HepG2 (cell line): ENCODE data around the gene SURF2. TPM values are rescaled to one million over a fixed set of nuclear protein-coding genes. Genes with fewer than 3 reads are reported as not detected.
A peak's percentile ranks its signal among the peaks of the same experiment; 100 is the strongest.

Source experiments
- HIVEP1 ChIP-seq: sonication (generic); formaldehyde crosslinking; IDR thresholded peaks from 2 replicates; pipeline ENCODE4 v1.4.0; 2020; ENCODE audit warnings: mild to moderate bottlenecking, missing genetic modification reagents
- HNF1B ChIP-seq: sonication (generic); formaldehyde crosslinking; IDR thresholded peaks from 2 replicates; pipeline ENCODE4 v1.5.1; 2020; ENCODE audit warnings: mild to moderate bottlenecking, moderate library complexity, missing genetic modification reagents
- MED1 ChIP-seq: sonication (generic); formaldehyde crosslinking; IDR thresholded peaks from 2 replicates; pipeline ENCODE4 v1.4.0; 2020; ENCODE audit warnings: missing genetic modification reagents
- RBM39 ChIP-seq: fragments of 200-400 bp; formaldehyde crosslinking; IDR thresholded peaks from one replicate; pipeline ENCODE4 v1.6.1; 2018; ENCODE audit warnings: antibody characterized with exemption, mild to moderate bottlenecking, low read depth, low read length; ENCODE audit not compliant: poor library complexity, severe bottlenecking
- SALL2 ChIP-seq: sonication (generic); formaldehyde crosslinking; IDR thresholded peaks from 2 replicates; pipeline ENCODE4 v1.8.1; 2023; ENCODE audit warnings: mild to moderate bottlenecking, missing genetic modification reagents, inconsistent platforms
- SKI ChIP-seq: fragments of 450-650 bp; IDR thresholded peaks from one replicate; pipeline ENCODE4 v1.6.1; 2018; ENCODE audit warnings: mild to moderate bottlenecking; ENCODE audit not compliant: partially characterized antibody
- TP53 ChIP-seq: sonication (generic); formaldehyde crosslinking; conservative IDR thresholded peaks from 2 replicates; pipeline ENCODE4 v1.4.0; 2020; ENCODE audit warnings: missing genetic modification reagents
- ZMAT3 ChIP-seq: sonication (generic); formaldehyde crosslinking; conservative IDR thresholded peaks from 2 replicates; pipeline ENCODE4 v1.7.0; 2021; ENCODE audit warnings: missing genetic modification reagents
- ZNF296 ChIP-seq: sonication (generic); formaldehyde crosslinking; conservative IDR thresholded peaks from 2 replicates; pipeline ENCODE4 v1.5.0; 2020; ENCODE audit warnings: mild to moderate bottlenecking, missing genetic modification reagents
- ZNF34 ChIP-seq: sonication (generic); formaldehyde crosslinking; IDR thresholded peaks from 2 replicates; pipeline ENCODE4 v1.4.0; 2020; ENCODE audit warnings: mild to moderate bottlenecking, missing genetic modification reagents, borderline replicate concordance
- ZNF414 ChIP-seq: sonication (generic); formaldehyde crosslinking; IDR thresholded peaks from 2 replicates; pipeline ENCODE4 v1.5.0; 2020; ENCODE audit warnings: missing genetic modification reagents
- polyA plus RNA-seq, 8 experiments: library from polyadenylated mRNA; depleted of rRNA in 3 of 8; stranded (reverse) in 7 of 8; unstranded in 1 of 8; fragments of >200 nt; fragmentation: Illumina TruSeq in 4 of 8; extraction: Trizol in 4 of 8; gene quantifications; 2 replicates each; pipeline versions ENCODE4 v1.2.1 to v1.2.3, GENCODE V29; 2011 to 2016; ENCODE audit warnings: low read depth in 4 of 8, missing spikeins in 1 of 8, mixed read lengths in 1 of 8; ENCODE audit not compliant: insufficient read depth in 1 of 8
- total RNA-seq, 5 experiments: library from RNA; depleted of rRNA; stranded (reverse); fragments of >200 nt; fragmentation: Illumina TruSeq; extraction: Trizol; gene quantifications; 2 replicates each; pipeline ENCODE4 v1.2.3, GENCODE V29; 2016; ENCODE audit warnings: low read depth in 1 of 5
- TF ChIP-seq, protein P1 (sequence below): sonication (generic); formaldehyde crosslinking; IDR thresholded peaks from 2 replicates; pipeline ENCODE4 v1.8.0; 2022; ENCODE audit warnings: mild to moderate bottlenecking, missing genetic modification reagents
- TF ChIP-seq, protein P2 (sequence below): sonication (generic); formaldehyde crosslinking; IDR thresholded peaks from 2 replicates; pipeline ENCODE4 v1.4.0; 2020; ENCODE audit warnings: mild to moderate bottlenecking, missing genetic modification reagents
- TF ChIP-seq, protein P3 (sequence below): sonication (generic); formaldehyde crosslinking; conservative IDR thresholded peaks from 2 replicates; pipeline ENCODE4 v1.4.0; 2020; ENCODE audit warnings: mild to moderate bottlenecking, missing genetic modification reagents, moderate library complexity

SURF2 gene
- total and polyA plus RNA-seq, 2 of the 13 experiments (the other 11 are each of a cell fraction or from before 2014, with no cell fraction given) = 6.3 to 13.6 TPM

DNA sequence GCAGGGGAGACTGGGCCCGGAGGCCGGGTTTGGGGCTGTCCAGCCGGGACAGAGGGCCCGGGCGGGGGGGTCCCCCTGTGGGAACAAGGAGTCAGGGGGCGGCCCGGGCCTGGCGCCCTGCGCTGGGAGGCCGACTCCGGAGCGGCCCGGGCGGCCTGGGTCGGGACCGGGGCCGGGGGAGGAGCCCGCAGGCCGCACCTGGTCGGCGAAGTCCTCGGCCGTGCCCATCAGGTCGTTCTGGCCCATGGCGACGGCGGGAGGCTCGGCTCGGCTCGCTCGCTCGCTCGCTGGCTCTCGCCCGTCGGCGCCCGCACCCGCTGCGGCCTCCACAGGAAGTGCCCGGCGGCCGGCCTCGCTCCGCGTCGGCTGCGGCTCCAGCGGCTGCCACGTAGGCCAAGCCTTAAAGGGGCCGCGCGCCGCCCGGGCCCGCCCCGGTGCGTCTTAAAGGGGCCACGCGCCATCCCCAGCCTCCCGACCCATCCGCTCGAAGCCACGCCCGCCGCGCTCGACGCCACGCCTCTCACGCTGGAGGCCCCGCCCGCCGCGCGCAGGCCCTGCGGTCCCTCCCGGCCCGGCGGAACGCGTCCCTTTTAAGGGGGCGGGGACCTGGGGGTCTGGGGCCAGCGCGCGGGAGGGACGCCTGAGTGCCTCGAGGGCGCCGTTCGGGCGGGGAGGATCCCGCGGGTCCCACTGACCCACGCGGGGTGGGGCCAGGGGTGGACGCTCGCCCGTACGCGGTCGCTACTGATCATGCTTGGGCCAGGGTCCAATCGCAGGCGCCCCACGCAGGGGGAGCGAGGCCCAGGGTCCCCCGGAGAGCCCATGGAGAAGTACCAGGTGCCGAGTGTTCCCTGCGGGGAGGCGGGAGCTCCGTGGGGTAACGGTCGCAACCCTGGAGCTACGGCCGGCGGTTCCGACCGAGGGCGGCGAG lies 19.6 kb downstream of the SURF2 start, which contains the start of the genes STKLD1 and SURF4 (continued):
- TF ChIP-seq ZNF296 (CRISPR knock-in tag) = 0 out of 2 replicates have a peak, but pooled peaks have one; percentile 63
- TF ChIP-seq, protein P1, sequence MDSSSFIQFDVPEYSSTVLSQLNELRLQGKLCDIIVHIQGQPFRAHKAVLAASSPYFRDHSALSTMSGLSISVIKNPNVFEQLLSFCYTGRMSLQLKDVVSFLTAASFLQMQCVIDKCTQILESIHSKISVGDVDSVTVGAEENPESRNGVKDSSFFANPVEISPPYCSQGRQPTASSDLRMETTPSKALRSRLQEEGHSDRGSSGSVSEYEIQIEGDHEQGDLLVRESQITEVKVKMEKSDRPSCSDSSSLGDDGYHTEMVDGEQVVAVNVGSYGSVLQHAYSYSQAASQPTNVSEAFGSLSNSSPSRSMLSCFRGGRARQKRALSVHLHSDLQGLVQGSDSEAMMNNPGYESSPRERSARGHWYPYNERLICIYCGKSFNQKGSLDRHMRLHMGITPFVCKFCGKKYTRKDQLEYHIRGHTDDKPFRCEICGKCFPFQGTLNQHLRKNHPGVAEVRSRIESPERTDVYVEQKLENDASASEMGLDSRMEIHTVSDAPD (CRISPR knock-in tag) = 0 out of 2 replicates have a peak, but pooled peaks have one; percentile 50
- TF ChIP-seq, protein P2, sequence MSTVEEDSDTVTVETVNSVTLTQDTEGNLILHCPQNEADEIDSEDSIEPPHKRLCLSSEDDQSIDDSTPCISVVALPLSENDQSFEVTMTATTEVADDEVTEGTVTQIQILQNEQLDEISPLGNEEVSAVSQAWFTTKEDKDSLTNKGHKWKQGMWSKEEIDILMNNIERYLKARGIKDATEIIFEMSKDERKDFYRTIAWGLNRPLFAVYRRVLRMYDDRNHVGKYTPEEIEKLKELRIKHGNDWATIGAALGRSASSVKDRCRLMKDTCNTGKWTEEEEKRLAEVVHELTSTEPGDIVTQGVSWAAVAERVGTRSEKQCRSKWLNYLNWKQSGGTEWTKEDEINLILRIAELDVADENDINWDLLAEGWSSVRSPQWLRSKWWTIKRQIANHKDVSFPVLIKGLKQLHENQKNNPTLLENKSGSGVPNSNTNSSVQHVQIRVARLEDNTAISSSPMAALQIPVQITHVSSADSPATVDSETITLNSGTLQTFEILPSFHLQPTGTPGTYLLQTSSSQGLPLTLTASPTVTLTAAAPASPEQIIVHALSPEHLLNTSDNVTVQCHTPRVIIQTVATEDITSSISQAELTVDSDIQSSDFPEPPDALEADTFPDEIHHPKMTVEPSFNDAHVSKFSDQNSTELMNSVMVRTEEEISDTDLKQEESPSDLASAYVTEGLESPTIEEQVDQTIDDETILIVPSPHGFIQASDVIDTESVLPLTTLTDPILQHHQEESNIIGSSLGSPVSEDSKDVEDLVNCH (CRISPR knock-in tag) = no peak
- TF ChIP-seq TP53 (CRISPR knock-in tag) = no peak
- TF ChIP-seq ZNF414 (CRISPR knock-in tag) = 0 out of 2 replicates have a peak, but pooled peaks have one; percentile 38
- peak; percentile 42 for TF ChIP-seq RBM39
- no peak for TF ChIP-seq HNF1B (CRISPR knock-in tag)
- peak; percentile 69 for TF ChIP-seq MED1 (CRISPR knock-in tag)
- TF ChIP-seq ZNF34 (CRISPR knock-in tag) = peak; percentile 65; the same call in 1 of the 2 replicates
- TF ChIP-seq, protein P3, sequence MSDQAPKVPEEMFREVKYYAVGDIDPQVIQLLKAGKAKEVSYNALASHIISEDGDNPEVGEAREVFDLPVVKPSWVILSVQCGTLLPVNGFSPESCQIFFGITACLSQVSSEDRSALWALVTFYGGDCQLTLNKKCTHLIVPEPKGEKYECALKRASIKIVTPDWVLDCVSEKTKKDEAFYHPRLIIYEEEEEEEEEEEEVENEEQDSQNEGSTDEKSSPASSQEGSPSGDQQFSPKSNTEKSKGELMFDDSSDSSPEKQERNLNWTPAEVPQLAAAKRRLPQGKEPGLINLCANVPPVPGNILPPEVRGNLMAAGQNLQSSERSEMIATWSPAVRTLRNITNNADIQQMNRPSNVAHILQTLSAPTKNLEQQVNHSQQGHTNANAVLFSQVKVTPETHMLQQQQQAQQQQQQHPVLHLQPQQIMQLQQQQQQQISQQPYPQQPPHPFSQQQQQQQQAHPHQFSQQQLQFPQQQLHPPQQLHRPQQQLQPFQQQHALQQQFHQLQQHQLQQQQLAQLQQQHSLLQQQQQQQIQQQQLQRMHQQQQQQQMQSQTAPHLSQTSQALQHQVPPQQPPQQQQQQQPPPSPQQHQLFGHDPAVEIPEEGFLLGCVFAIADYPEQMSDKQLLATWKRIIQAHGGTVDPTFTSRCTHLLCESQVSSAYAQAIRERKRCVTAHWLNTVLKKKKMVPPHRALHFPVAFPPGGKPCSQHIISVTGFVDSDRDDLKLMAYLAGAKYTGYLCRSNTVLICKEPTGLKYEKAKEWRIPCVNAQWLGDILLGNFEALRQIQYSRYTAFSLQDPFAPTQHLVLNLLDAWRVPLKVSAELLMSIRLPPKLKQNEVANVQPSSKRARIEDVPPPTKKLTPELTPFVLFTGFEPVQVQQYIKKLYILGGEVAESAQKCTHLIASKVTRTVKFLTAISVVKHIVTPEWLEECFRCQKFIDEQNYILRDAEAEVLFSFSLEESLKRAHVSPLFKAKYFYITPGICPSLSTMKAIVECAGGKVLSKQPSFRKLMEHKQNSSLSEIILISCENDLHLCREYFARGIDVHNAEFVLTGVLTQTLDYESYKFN = peak; percentile 30; the same call in 1 of the 2 replicates
- TF ChIP-seq HIVEP1 = peak; percentile 28; the same call in 1 of the 2 replicates
- TF ChIP-seq ZMAT3 = 0 out of 2 replicates have a peak, but pooled peaks have one; percentile 61
- peak; percentile 55 for TF ChIP-seq SKI
- peak; percentile 70 for TF ChIP-seq SALL2
